GM21717 (cell line): ENCODE data around the gene RTL5.
A peak's percentile ranks its signal among the peaks of the same experiment; 100 is the strongest.

Source experiments
- ATAC-seq: cut with Tn5 transposase; IDR thresholded peaks from one replicate; pipeline ENCODE4 v1.9.1; 2021; ENCODE audit warnings: mild to moderate bottlenecking, moderate library complexity; ENCODE audit not compliant: unreplicated experiment

The RTL5 gene

DNA sequence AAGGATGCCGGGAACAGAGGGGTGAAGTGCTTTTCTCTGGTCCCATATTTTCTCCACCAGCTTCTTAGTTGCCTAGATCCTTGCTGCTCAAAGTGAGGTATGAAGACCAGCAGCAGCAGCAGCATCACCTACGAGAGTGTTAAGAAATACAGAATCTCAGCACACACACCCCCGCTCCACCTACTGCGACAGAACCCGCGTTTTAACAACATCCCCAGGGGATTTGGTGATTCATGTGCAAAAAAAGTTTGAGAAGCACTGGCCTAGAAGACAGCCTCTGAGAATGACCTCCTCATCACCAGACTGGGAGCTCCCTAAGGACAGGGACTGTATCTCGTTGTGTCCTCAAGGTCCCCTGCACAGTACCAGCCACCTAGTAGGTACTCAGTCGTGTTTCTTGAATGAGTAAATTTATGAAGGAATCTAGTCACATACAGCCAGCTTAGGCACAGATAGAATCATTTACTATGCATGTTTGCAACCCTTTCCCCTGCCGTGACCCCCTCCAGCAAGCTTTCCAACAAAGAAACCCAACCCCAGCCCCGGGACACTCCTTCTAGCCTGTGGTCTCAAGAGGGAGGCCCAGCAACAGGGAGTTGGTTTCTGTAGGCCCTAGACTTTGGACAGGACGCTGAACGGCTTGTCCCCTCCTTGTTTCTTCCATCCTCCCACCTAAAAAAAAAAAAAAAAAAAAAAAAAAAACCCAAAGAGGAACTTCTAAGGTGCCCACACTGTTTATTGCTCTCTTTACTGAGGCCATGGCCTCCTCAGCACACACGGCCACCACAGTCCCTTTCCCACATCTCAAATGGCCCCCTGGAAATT lies 21.5 kb downstream of the RTL5 start:
- ATAC-seq = no peak

DNA sequence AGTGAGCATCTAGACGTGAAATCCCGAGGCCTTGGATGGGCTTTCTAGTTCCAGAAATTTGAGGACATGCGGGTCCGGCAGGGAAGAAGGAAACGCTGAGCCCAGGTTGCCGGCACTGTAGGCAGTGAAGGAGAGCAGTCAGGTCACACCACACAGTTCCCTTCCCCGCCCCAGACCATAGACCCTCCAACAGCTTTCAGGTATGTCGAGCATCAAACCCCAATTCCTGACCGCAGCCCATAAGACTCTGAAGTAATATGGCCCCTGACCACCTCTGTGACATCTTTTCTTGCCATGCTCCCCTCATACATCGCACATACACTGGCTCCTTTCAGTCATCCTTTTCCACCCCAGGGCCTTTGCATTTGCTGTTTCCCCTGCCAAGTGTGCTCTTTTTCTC lies 23.0 kb downstream of the RTL5 start:
- ATAC-seq = no peak

DNA sequence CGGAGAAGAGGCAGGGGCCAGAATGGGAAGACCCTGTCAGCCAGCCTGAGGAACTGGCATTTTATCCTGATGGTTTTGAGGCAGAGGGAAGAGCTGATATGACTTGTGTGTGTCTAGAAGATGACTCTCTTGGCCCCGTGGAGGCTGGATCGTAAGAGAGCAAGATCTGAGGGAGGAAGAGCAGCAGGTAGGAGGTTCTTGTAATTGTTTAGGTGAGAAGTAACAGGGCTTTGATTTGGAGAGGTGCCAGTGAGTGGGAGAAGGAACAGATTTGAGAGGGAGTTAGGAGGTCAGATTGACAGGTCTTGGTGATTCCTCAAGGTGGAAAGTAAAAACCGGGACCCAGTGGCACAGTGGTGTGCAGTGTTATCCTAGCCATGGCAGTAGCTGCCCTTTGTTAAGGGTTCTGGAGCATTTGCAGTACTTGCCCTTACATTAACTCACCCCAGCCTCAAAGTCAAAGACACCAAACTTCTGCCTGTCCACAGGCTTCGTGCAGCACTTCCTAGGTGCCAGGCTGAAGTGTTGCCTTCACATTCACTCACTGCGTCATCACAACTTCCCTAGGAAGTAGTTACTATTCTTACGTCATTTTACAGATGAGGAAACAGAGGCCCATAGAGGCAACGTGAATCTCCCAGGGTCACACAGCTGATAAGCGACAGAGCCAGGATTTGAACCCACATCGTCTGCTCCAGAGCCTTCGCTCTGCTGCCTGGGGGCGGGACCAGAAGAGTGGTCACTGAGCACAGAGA lies 23.7 kb downstream of the RTL5 start:
- no peak for ATAC-seq

DNA sequence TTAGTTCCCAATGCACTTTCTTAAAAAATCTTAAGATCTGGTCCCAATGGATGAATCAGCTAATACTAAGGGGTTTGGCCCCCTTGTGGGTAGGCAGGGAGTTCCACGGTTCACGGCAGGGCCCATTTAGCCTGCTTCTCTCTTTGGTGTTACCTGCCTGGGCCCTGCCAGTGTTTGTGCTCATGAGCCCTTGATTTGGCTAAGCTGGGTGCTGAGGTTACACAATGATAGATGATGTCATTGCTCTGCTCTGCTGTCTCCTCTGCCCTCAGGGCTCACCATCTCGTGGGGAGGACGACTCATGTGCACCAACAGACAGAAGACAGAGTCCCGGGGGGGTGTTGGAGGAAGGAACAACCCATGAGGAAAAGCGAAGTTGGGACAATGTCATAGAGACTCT lies 24.4 kb downstream of the RTL5 start:
- ATAC-seq = no peak

DNA sequence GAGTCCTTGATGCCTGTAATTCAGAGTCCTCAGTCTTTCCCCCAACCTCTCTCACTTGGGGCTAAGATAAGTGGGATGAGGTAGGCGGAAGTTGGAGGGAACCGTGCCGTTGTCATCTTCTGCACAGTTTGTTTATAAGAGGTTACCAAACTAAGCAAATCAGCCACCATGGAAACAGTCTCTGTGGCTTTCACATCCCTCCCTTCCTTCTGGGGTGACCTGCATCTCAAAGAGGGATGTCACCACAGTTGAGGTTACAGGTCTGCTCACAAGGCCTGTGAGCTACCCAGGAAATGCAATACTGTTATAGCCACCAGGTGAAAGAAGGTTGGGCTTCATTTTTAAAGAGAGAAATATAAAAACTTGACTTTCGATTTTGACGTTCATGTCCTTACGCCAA lies 26.3 kb downstream of the RTL5 start:
- peak; percentile 64 for ATAC-seq

DNA sequence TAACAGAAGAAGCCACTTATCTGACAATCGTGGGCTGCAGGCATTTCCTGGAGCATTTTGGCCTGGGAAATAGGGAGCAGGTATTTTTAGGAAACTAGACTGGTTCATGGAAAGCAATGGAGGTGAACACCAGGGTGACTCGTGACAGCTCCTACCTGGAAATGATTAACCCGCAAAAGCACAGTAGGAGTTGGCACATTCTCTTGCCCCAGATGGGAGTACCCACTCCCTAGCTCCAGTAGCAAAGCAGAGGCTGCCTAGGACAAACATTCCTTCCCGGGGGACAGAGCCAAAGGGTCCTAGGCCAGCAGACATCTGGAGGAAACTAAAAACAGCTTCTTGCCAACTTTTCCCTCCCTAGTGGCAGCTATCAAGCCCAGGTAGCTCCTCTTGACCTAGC lies 29.0 kb downstream of the RTL5 start:
- no peak for ATAC-seq

DNA sequence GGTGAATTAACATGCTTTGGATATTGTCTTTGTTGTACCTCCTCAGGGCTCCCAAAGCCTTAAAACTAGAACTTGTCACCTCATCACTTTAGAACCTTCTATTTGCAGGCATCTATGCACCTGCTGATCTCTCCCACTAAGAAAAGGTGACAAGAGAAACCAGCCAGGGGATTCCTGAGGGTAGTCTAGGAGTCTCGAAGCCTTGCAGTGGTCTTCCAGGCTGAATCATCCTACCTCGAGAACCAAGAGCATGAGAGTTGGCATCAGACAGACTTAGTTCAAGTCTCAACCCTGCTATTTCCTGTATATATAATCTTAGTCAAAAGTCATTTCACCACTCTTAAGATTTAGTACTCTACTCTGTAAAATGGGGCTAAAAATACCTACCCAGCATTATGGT lies 29.6 kb downstream of the RTL5 start:
- ATAC-seq = no peak

DNA sequence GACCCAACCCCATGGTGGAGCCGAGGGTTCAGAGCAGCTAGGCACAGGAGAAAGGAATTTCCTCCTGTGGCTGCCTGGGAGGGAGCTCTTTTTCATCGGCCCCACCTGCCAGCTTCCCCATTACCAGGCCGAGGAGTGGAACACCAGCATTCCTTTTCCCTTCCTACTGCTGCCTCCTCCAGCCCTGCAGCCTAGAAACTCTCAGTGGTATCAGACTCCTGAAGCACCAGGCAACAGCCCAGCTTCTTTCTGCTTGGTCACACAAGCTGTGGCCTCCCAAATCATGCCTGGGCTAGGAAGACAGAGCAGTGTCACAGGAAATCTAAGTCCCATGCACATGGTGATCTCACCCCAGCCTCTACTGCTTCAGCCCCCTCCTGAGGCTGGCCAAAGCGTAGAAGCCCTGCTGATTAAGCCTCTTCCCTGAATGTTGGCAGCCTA lies 30.1 kb downstream of the RTL5 start:
- no peak for ATAC-seq

DNA sequence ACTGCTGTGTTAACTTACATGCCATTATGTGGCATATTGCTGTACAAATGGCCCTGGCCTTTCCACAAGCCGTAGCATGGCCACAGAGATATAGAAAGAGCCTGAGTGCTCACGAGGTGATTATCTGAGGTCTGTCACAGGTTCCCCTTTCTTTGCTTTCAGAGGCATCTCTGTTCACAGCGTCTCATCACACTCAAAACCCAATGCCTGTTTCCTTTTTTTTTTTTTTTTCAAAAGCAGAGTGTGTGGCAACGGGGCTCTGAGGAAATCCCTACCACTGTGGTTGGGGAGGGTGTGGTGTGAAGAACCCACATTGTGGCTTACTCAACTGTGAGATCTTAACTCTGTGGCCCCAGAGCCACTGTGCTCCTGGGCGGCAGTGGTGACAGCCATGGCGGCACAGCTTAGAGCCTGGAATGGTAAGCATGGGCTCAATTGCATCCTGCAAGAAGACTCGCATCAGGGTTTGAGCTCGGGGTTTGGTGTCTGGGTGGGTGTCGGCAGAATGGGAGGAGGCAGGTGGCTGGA lies 30.8 kb downstream of the RTL5 start:
- ATAC-seq = peak; percentile 76

DNA sequence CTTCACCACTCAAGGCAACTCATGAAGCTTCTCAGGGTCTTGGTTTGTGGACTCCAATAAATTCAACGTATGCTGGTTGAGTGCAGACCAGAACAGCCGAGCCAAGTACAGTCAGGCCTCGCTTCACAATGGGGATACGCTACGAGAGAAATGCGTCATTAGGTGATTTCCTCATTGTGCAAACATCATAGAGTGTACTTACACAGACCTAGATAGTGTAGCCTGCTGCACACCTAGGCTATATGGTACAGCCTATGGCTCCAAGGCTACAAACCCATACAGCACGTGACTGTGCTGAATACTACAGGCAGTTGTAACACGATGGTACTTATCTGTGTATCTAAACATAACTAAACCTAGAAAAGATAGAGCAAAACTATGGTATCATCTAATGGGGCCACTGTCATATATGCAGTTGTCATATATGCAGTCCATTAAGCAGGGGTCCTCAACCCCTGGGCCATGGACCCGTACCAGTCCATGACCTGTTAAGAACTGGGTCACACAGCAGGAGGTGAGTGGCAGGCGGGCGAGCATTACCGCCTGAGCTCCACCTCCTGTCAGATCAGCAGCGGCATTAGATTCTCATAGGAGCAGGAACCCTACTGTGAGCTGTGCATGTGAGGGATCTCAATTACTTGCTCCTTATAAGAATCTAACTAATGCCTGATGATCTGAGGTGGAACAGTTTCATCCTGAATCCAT lies 31.5 kb downstream of the RTL5 start:
- no peak for ATAC-seq

DNA sequence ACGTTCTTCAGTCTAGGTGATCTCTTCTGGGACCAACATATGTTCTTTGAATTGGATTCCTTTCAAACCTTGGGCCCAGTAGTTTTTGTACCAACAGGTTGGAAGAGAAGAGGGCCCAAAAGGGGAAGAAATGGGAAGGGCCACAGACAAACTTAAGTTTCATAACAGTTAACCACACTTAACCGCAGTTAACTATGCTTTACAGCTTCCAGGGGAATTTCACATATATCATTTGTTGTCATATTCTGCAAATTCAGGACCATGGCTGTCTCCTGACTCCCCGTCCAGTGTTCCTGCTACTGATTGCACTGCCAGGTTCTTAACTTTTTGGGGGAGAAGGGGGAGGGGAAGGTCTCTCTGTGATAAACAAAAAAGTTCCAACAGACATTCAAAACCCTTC lies 34.6 kb downstream of the RTL5 start:
- no peak for ATAC-seq

DNA sequence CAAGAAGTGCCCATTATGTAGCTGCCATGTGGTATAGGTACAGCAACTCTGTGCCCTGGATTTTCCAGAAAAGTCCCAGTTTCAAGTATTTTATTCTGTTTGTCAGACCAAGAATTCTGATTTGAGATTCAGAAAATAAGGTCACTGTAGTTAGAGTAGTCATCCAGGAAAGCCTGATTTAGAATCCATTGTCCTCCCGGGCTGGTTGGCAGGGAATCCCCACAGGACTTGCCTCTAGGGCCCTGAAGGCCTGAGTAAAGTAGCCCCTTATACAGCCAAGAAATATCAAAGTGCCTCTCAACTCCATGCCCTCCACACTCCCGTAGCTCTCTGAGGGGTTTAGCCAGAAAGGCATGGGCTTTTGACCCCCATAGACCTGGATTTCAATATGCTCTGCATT lies 36.3 kb downstream of the RTL5 start:
- ATAC-seq = no peak

DNA sequence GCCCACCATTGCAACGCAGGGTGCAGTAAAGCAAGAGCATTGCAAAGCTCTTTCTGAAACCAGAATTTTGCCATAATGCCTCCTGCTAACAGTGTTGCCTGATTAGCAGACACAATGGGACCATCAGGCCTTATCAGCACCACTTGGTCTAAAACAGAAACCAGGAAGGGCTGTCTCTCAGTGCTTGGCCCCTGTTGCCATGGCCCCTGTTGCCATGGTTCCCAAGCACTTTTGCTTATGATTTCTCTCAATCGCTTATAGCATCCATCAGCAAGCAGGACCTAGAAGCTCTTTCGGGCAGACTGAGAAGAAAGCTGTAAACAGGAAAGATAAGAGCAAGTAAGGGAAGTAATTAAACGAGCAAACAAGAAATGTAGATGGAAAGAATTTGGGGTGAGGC lies 36.8 kb downstream of the RTL5 start:
- peak; percentile 85 for ATAC-seq

DNA sequence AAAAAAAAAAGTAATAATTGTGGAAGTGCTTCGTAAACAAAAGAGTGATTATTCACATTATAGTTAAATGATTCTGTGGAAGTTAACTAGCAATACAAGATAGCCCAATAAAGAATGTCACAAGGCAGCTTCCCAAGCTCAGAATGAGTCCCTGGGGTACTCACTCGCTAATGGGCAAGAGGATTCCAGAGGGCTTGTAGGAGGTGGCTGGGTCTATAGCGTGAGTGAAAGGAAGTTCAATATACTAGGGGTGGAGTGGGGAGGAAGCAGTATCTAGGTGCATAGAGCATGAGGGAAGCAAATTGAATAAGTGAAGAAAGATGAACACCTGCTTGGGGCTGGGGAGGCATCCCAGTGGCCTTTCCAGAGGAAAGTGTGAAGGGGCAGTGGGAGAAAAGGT lies 42.5 kb downstream of the RTL5 start:
- no peak for ATAC-seq

DNA sequence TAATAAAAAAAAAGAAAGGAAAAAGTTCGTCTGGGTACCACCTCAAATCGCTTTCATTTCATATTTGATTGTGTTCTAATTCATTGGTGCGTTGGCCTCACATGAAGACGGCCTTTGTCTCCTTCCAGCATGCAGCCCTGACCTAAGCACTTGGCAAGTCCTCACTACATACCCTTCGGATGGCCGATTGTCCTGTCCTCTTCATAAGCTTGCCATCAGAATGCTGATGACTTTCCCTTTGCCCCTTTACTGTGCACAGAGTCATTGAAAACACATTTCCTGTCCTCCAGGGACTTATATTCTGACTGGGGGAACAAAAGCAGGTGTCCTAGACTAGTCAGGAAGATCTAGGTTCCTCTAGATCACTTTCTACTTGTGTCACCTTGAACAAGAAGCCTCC lies 43.0 kb downstream of the RTL5 start:
- ATAC-seq = no peak

DNA sequence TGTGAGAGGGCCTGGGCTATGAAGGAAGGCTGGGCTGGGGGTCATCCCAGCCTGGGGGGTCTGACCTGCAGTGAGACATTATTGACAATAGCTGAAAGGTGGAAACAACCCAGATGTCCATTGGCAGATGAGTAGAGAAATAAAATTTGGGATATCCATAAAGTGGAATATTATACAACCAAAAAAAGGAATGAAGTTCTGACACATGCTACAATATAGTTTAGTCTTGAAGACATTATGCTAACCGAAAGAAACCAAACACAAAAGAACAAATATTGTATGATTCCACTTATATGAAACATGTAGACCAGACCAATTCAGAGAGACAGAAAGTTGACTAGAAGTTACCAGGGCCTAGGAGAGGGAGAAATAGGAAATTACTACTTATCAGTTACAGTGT lies 44.7 kb downstream of the RTL5 start:
- no peak for ATAC-seq

DNA sequence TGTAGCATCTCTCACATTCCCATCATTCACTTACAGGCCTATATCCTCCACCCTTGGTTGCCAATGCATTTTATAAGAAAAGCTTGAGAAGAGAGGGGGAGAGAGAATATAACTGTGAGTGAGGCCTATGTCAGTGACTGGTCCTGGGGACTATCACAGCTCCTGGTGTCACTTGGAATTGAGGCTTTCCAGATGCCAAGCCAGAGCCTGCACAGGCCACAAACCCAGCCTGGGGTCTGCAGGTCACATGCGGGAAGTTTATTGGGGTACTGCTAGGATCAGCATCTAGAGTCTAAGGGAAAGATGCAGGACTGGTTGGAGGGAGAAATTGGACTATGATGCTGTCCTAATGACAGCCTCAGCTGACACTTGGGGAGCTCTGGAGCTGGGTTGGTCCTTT lies 47.6 kb downstream of the RTL5 start:
- no peak for ATAC-seq

DNA sequence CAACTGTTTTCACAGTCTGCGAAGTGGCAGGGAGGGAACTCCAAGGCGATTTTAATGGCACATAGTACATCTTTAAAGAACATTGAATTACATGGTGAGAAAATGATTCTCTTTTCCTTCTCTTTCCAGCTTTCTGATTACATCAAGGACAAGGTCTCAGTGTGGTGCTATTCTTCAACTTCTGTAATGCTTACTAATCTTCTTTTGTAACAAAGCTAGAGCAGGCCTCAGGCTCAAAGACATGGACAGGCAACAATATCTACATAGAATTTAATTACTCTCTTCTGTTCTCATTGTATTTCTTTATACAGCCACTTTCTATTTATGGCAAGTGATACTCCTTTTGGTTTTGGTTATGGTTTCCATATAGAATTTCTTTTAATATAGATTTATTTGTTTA lies 48.4 kb downstream of the RTL5 start:
- ATAC-seq = no peak

DNA sequence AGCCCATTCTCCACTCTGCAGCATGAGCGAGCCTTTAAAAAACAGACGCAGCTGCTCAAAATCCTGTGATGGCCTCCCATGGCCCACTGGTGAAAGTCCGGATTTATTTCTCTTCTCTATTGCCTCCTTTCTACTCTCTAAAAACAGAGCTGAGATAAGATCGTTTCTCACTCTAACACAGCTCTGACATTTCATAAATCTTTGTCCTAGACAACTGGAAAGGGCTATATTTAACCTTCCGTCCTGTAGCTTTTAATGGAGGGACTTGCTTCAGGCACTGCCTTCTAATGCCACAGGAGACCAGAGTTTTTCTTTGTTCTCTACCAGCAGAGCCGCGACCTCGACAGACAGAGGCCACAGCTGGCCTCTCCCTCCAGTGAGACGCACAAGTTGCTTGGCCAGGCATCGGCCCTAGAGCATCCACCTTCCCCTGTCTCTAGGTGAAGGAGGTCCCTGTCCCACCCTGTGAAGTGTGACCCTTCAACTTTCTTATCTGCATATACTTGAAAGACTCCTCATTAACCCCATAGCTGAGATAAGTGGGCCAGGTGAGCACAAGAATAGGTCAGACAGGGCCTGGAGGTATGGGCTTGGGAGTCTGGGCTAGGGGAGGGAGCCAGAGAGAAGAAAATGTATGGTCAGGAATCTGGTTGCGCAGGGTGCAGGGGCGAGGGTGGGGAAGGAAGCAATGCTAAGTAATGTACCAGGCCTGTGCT lies 50.0 kb downstream of the RTL5 start:
- no peak for ATAC-seq

DNA sequence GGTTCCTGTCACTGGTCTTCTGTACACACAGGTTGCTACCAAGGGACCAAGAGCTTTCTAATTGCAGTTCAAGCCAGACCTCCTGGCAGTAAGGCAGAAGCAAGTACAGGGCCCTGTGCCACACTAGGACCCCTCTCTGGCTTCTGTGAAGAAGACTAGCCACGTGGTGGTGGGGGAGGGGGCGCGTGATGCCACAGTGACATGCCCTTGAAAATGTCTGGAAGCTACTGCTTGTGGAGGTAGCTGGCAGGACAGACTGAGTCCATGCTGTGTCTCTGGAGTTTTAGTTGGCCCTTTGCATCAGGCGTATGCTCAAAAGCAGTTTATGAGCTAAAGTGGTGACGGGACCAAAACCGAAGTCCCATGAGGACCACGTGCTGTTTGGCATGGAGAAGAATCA lies 50.9 kb downstream of the RTL5 start:
- ATAC-seq = no peak

DNA sequence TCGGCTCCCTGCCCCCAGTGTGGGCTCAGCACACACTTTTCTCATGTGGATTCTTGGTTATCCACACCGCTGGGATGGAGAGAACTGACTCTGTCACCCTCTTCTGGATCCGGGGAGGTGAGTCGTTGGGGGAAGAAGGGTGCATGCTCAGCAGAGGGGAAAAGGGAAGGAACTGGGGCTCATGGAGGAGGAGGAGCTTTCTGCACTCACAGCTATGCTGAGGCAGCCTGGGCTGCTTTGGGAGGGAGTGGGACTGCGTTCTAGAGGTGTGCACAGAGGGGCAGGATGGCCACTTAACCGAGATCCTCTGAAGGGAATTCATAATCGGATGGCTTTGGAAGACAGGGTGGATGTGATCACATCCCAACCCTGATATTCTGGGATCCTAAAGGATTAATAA lies 51.6 kb downstream of the RTL5 start:
- no peak for ATAC-seq
